HEK293 (cell line): ENCODE results near the gene BATF3.

Experiments used
- CTCF ChIA-PET: fragments of 350-600 bp; formaldehyde crosslinking; extraction: SDS; loops from one replicate; lab custom pipeline; 2021; ENCODE audit warnings: antibody characterized with exemption; lab: Yijun Ruan, JAX
- POLR2A ChIA-PET: fragments of 300-600 bp; formaldehyde crosslinking; extraction: SDS; loops from one replicate; lab custom pipeline; 2020; ENCODE audit warnings: antibody characterized with exemption, inconsistent platforms; lab: Yijun Ruan, JAX
- H3K27ac ChIP-seq: fragments of 200-500 bp; sonication (Bioruptor generic); 2 replicates; pipeline ENCODE4 v1.5.1; 2014; ENCODE audit warnings: low read depth, low read length, control low read depth, inconsistent platforms; ENCODE audit errors: extremely low read depth
- H3K36me3 ChIP-seq, 2 experiments: fragments of 200-500 bp in 1 of 2; sonication (Bioruptor generic) in 1 of 2; 1 replicate in 1 of 2; 2 replicates in 1 of 2; pipeline ENCODE4 v1.5.1; 2014 to 2017; ENCODE audit warnings: inconsistent platforms in 2 of 2, low read length in 2 of 2; ENCODE audit not compliant: control insufficient read depth in 2 of 2, insufficient read depth in 1 of 2
- H3K4me1 ChIP-seq: fragments of 200-500 bp; sonication (Bioruptor generic); 2 replicates; pipeline ENCODE4 v1.5.1; 2014; ENCODE audit warnings: mild to moderate bottlenecking, low read length, inconsistent platforms; ENCODE audit not compliant: control insufficient read depth, insufficient read depth
- H3K4me3 ChIP-seq: 2 replicates; pipeline ENCODE4 v1.5.1; 2011; ENCODE audit warnings: low read depth, mild to moderate bottlenecking, control low read depth, low read length, moderate library complexity
- H3K9me3 ChIP-seq: fragments of 200-500 bp; sonication (Bioruptor generic); 2 replicates; pipeline ENCODE4 v1.5.1; 2014; ENCODE audit warnings: low read depth, low read length, inconsistent platforms; ENCODE audit not compliant: control insufficient read depth, insufficient read depth
- EGR2 ChIP-seq: fragments of 450-650 bp; formaldehyde crosslinking; IDR thresholded peaks from 2 replicates; pipeline ENCODE4 v1.5.1; 2016; ENCODE audit warnings: low read depth, missing biosample characterization, missing genetic modification characterization
- GLIS2 ChIP-seq: fragments of 450-650 bp; formaldehyde crosslinking; IDR thresholded peaks from 2 replicates; pipeline ENCODE4 v1.5.1; 2016; ENCODE audit warnings: missing biosample characterization, missing genetic modification characterization
- HIC1 ChIP-seq: fragments of 450-650 bp; formaldehyde crosslinking; IDR thresholded peaks from 2 replicates; pipeline ENCODE4 v1.5.1; 2016; ENCODE audit warnings: missing biosample characterization, missing genetic modification characterization
- KLF10 ChIP-seq: fragments of 450-650 bp; IDR thresholded peaks from 2 replicates; pipeline ENCODE4 v1.5.1; 2018; ENCODE audit warnings: missing biosample characterization, mild to moderate bottlenecking, missing genetic modification characterization
- PBX3 ChIP-seq: sonication (generic); formaldehyde crosslinking; IDR thresholded peaks from 2 replicates; pipeline ENCODE4 v1.8.1; 2022; ENCODE audit warnings: mild to moderate bottlenecking, moderate library complexity, missing genetic modification reagents
- ZBTB21 ChIP-seq: fragments of 450-650 bp; formaldehyde crosslinking; IDR thresholded peaks from 2 replicates; pipeline ENCODE4 v1.5.1; 2017; ENCODE audit warnings: missing biosample characterization, missing genetic modification characterization
- ZFHX2 ChIP-seq: fragments of 450-650 bp; formaldehyde crosslinking; conservative IDR thresholded peaks from 2 replicates; pipeline ENCODE4 v1.5.1; 2016; ENCODE audit warnings: missing biosample characterization, missing genetic modification characterization
- ZFP69B ChIP-seq: fragments of 450-650 bp; formaldehyde crosslinking; IDR thresholded peaks from 2 replicates; pipeline ENCODE4 v1.5.1; 2016; ENCODE audit warnings: missing biosample characterization, missing genetic modification characterization
- ZNF146 ChIP-seq: fragments of 450-650 bp; formaldehyde crosslinking; IDR thresholded peaks from 2 replicates; pipeline ENCODE4 v1.5.1; 2016; ENCODE audit warnings: missing biosample characterization, missing genetic modification characterization
- ZNF174 ChIP-seq: fragments of 450-650 bp; formaldehyde crosslinking; IDR thresholded peaks from 2 replicates; pipeline ENCODE4 v1.5.0; 2017; ENCODE audit warnings: missing biosample characterization, mild to moderate bottlenecking, missing genetic modification characterization
- ZNF202 ChIP-seq: fragments of 450-650 bp; formaldehyde crosslinking; IDR thresholded peaks from 2 replicates; pipeline ENCODE4 v1.5.1; 2016; ENCODE audit warnings: missing biosample characterization, missing genetic modification characterization, borderline replicate concordance
- ZNF23 ChIP-seq: fragments of 450-650 bp; formaldehyde crosslinking; IDR thresholded peaks from 2 replicates; pipeline ENCODE4 v1.5.1; 2016; ENCODE audit warnings: missing biosample characterization, missing genetic modification characterization, borderline replicate concordance
- ZNF501 ChIP-seq: fragments of 450-650 bp; formaldehyde crosslinking; IDR thresholded peaks from 2 replicates; pipeline ENCODE4 v1.5.1; 2016; ENCODE audit warnings: missing biosample characterization, missing genetic modification characterization
- ZNF548 ChIP-seq: fragments of 450-650 bp; formaldehyde crosslinking; IDR thresholded peaks from 2 replicates; pipeline ENCODE4 v1.5.1; 2016; ENCODE audit warnings: missing biosample characterization, missing genetic modification characterization
- ZNF549 ChIP-seq: fragments of 450-650 bp; IDR thresholded peaks from 2 replicates; pipeline ENCODE4 v1.5.1; 2018; ENCODE audit warnings: missing biosample characterization, missing genetic modification characterization, mild to moderate bottlenecking, inconsistent platforms, moderate library complexity
- ZNF561 ChIP-seq: fragments of 450-650 bp; IDR thresholded peaks from 2 replicates; pipeline ENCODE4 v1.5.1; 2018; ENCODE audit warnings: missing biosample characterization, missing genetic modification characterization, borderline replicate concordance
- ZNF600 ChIP-seq: fragments of 450-650 bp; formaldehyde crosslinking; IDR thresholded peaks from 2 replicates; pipeline ENCODE4 v1.5.1; 2016; ENCODE audit warnings: missing biosample characterization, missing genetic modification characterization
- ZNF843 ChIP-seq: fragments of 450-650 bp; formaldehyde crosslinking; IDR thresholded peaks from 2 replicates; pipeline ENCODE4 v1.5.1; 2016; ENCODE audit warnings: missing biosample characterization, missing genetic modification characterization
- ZSCAN23 ChIP-seq: fragments of 450-650 bp; formaldehyde crosslinking; IDR thresholded peaks from 2 replicates; pipeline ENCODE4 v1.5.1; 2016; ENCODE audit warnings: missing biosample characterization, missing genetic modification characterization
- ZSCAN30 ChIP-seq: fragments of 450-650 bp; IDR thresholded peaks from 2 replicates; pipeline ENCODE4 v1.5.1; 2018; ENCODE audit warnings: missing biosample characterization, mild to moderate bottlenecking, missing genetic modification characterization, moderate library complexity
- ZSCAN4 ChIP-seq: fragments of 450-650 bp; formaldehyde crosslinking; IDR thresholded peaks from 2 replicates; pipeline ENCODE4 v1.5.1; 2017; ENCODE audit warnings: missing biosample characterization, missing genetic modification characterization

Gene BATF3

GRCh38 chr1:212671342-212672031 lies 28.2 kb downstream of the BATF3 start (continued):
- TF ChIP-seq GLIS2 (tag by site-specific recombination) (0 out of 2 replicates have a peak, but pooled peaks have one; percentile 35), ZBTB21 (peak; percentile 48; the same call in 1 of the 2 replicates)

GRCh38 chr1:212670882-212671281 lies 28.8 kb downstream of the BATF3 start:
- TF ChIP-seq ZSCAN30 = no peak
- TF ChIP-seq KLF10 (tag by site-specific recombination) = no peak
- no peak for TF ChIP-seq ZNF843
- no peak for TF ChIP-seq ZNF174 (tag by site-specific recombination)
- no peak for TF ChIP-seq PBX3 (CRISPR knock-in tag)
- no peak for TF ChIP-seq ZNF548 (tag by site-specific recombination)
- no peak for TF ChIP-seq ZSCAN23 (tag by site-specific recombination)
- no peak for TF ChIP-seq ZNF561
- TF ChIP-seq ZNF146 (tag by site-specific recombination) = no peak
- no peak for TF ChIP-seq ZNF23 (tag by site-specific recombination)
- no peak for TF ChIP-seq HIC1 (tag by site-specific recombination)
- TF ChIP-seq ZFHX2 = no peak
- no peak for TF ChIP-seq ZNF501
- no peak for TF ChIP-seq ZFP69B (tag by site-specific recombination)
- no peak for TF ChIP-seq EGR2 (tag by site-specific recombination)
- no peak for TF ChIP-seq ZSCAN4 (tag by site-specific recombination)
- TF ChIP-seq ZNF549 (tag by site-specific recombination) = no peak
- no peak for TF ChIP-seq ZNF600 (tag by site-specific recombination)
- no peak for TF ChIP-seq ZNF202 (tag by site-specific recombination)
- TF ChIP-seq, all 188 proteins: peak for 0
- Histone ChIP-seq H3K27ac (no peak overlapping the region), H3K36me3 (no peaks in the 10 kb centered on the region), H3K4me1 (peaks cover 11% of the 10 kb centered on the region; the same call in 1 of the 2 replicates), H3K4me3 (no peak overlapping the region), H3K9me3 (no peaks in the 10 kb centered on the region)
- POLR2A ChIA-PET = interaction anchor here (1.2 kb wide), 1 partner anchor 63 kb away, joined by 5 read pairs; the partner anchor contains the start of gene ATF3
- CTCF ChIA-PET = interaction anchor here (0.6 to 1.6 kb wide), 5 partner anchors 40 to 194 kb away, joined by 3 to 7 read pairs (median 3); no protein-coding TSS in a partner anchor
